UCSD-AML1 (cell line): Measurements from ENCODE around the gene MC1R.
"Not testable (repeated sequence)": the region's sequence is repeated elsewhere in the genome, so short reads cannot be mapped to it uniquely, and the experiment has no call there.

Experiments
- DNase-seq: peaks from one replicate; lab custom pipeline; 2025; ENCODE audit not compliant: unreplicated experiment; lab: John Stamatoyannopoulos, UW

Gene MC1R

DNA sequence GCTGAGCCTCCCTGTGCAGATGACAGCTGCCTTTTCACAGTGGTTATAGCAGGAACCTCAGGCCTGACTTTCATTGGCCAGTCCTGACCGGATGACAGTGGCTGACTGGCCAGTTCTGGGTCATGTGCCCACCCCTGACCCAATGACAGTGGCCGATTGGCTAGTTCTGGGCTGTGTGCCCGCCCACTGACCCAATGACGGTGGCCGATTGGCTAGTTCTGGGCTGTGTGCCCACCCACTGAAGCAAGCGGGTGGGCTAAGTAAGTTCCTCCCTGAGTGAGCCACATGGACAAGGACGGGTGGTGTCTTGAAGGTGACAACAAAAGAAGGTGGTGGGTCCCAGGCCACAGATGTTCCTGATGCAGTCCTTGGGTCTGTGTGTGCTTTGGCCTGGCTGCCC lies 39.4 kb downstream of the MC1R start:
- peak; percentile 33 for DNase-seq

DNA sequence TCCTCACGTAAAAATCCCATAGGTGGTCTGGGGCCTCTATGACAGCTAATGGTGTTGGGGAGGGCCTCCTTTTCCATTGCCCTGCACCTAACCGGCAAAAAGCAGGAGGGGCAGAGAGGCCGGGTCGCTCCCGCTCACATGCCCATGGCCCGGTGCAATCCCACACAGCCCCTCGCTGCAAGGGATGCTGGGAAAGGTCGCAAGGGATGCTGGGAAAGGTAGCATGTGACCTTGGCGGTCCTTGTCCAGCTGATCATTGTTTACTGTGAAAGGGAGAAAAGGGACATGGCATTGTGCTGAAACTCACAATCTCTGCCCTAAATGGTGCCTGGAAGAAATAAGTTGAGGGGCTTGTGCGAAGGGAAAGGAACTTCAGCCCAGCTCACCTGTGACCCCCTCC lies 39.9 kb downstream of the MC1R start:
- no peak for DNase-seq

DNA sequence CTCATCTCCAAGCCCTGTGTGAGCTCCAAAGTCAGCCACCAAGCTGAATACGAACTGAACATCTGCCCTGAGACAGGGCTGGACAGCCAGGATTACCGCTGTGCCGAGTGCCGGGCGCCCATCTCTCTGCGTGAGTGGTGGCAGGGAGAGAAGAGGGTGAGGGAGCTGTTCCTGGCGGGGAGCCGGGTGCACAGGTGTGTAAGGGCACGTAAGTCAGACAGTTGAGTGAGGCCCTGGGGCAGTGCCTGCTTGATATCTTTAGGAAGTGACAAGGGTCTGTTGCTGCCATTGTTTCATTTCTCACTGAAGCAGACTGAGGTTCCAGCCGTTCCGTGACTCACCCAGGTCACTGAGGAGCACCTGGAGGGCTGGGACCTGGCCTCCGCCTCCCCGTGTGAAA lies 42.3 kb downstream of the MC1R start:
- DNase-seq = no peak

DNA sequence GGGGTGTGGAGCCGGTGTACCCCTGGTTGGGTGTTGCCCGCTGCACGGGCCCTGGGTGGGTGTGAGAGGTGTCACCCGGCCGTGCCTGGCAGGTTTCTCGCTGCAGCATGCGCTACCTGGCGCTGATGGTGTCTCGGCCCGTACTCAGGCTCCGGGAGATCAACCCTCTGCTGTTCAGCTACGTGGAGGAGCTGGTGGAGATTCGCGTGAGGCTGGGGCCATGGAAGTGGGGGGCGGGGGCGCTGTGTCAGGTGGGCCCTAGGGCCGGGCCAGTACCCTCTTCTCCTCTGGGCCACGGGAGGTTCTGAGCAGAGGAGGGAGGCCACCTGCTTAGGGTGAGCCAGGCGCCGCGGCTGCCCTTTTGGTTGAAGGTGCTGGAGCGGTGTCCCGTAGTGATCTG lies 43.3 kb downstream of the MC1R start:
- DNase-seq = no peak

DNA sequence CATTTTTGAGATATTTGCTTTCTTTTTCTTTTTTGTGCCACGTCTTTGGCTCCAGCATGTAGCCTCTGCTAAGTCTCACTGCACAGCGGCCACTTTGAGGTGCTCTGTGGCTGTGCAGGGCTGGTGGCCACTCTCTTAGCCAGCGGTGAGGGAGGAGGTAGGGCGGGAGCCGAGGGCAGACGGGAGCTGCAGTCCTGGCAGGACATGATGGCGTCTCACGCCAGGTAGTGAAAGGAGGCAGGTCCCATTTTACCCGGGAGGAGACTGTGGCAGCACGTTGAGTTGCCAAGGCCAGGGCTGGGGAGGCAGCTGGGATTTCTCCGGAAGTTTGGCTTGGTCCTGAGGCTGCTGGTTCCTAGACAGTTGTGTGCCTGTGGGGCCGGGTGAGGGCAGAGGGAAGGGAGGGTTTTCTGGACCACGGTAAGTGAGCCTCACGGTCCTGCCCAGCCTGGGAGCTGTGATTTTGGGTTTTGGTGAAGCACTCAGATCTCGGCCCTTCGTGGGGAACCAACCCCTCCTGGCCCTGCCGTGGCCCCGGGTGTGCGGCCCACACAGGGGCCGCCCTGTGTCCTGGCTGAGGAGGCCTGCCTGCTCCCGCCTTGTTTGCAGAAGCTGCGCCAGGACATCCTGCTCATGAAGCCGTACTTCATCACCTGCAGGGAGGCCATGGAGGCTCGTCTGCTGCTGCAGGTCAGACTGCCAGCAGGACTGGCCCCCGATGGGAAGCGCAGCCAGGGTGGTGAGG lies 44.3 kb downstream of the MC1R start:
- no peak for DNase-seq

DNA sequence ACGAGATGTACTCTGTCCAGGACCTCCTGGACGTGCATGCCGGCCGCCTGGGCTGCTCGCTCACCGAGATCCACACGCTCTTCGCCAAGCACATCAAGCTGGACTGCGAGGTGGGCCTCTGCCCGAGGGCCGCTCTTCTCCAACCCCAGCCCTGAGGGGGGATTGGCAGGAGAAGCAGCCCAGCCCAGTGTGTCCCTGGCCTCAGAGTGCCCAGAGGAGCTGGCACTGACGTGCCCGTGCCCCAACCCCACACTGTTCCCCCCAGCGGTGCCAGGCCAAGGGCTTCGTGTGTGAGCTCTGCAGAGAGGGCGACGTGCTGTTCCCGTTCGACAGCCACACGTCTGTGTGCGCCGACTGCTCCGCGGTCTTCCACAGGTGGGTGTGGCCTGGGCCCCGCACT lies 45.5 kb downstream of the MC1R start:
- DNase-seq = no peak

DNA sequence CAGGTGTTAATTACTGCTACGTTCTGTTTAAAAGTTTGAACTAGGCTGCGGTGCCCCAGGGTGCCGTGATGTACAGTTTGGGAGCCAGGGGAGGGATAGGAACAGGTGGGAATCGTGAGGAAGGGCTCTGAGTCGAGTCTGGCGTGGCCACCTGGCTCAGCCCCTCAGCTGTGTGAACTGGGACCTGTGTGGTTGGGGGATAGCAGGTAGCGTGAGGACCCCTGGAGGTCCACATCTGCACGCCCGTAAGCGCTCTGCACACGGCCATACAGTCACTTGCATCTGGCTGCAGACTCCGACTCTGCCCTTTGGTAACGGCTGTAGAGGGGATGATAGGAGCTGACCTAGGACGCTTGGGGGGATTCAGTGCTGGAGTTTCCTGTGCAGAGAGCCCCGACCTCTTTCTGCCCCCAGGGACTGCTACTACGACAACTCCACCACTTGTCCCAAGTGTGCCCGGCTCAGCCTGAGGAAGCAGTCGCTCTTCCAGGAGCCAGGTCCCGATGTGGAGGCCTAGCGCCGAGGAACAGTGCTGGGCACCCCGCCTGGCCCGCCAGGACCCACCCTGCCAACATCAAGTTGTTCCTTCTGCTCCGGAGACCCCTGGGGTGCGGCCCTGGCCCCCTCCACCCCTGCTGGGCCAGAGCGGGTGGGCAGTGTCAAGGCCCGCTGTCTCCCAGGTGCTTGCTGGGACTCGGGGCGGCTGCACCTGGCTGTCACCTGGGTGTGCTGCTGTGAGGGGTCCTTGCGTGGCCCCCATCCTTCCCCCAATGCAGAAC lies 47.0 kb downstream of the MC1R start:
- no peak for DNase-seq

DNA sequence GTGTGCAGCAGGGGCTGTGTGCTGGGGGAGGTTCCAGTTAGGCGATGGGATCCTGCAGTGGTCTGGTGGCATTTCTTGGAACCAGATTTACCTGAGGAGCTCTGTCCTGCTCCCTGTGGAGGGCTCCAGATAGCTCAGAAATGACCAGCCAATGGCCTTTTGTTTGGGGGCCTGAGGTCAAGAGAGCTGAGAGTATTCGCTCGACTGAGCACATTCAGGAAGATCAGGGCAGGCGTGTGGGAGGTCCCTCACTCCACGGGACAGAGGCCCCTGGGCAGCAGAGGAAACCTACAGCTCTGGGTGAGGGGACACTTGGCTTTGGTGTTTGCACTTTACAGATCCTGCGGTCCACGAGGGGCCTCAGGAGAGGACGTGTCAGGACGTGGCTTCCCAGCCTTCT lies 48.1 kb downstream of the MC1R start:
- DNase-seq = no peak

DNA sequence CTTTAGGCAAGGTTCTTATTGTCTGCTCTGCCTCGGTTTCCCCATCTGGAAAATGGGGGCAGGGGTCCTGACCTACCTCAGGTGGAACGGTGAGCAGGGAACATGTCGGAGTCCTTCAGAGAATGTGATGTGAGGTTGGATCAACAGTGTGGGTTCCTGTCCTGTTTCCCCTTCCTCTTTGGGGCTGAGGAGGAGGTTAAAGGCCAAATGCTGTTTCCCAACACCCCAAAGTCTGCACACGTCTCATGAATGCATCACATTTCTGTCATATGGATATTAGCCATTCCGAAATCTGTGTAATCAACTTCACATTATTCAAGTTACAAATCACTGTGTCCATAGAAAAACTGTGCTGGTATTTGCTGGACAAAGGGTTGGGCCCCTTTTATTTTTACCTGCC lies 48.8 kb downstream of the MC1R start:
- DNase-seq = not testable (repeated sequence)

DNA sequence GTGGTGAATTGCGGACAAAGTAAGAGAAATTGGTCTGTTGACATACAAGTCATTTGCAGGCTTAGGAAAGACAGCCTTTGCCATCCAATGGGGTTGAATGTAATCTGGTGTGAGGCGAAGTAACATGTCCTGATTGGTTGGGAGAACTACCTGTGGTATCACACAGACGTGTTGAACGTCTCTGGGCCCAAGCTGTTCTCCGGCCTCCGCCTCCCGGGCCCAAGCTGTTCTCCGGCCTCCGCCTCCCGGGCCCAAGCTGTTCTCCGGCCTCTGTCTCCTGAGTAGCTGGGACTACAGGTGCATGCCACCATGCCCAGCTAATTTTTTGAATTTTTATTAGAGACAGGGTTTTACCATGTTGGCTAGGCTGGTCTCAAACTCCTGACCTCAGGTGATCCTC lies 49.4 kb downstream of the MC1R start:
- not testable (repeated sequence) for DNase-seq

DNA sequence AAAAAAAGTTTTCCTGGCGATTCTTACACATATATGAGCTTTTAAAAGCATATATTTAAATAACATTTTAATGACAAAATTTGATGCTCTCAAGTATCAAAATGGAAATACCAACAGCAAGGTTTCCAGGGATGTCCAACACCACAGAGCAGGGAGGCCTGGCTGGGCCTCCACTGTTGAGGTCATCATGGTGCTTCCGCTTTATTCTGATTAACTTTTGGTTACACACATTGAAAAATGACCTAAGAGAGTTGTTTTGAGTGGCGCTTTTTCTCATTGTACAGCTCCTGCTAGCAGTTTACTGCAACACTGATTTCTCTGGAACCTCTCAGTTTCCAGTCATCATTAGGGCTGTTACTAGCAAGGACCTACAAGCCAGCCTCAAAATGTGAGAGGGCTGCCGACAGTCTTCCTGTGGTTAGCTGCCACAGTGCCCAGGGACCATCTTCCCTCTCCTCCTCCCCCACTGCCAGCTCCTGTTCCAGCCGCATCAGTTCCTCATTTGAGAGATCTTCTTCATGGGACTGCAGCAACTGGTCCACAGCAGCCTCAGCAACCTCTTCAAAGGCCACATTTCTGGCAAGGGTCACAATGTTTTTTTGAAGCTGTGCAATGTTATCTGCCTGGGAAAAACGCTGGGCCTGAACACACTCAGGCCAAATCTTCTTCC lies 51.2 kb downstream of the MC1R start:
- peak; percentile 76 for DNase-seq
